Measurements from ENCODE around the gene PDXK. TPM values are rescaled to one million over a fixed set of nuclear protein-coding genes. Genes with fewer than 3 reads are reported as not detected.

The PDXK gene
- total and polyA plus RNA-seq, 2 of the 13 experiments (the other 11 are each of a cell fraction or from before 2014, with no cell fraction given), result 114 to 184 TPM

GRCh38 chr21:43810505-43811261 is 91.8 kb downstream of the PDXK start (continued):
- TF ChIP-seq TP53 (CRISPR knock-in tag; conservative IDR thresholded peaks at IDR 0.05), result no peak
- no peak for TF ChIP-seq RCOR2 (CRISPR knock-in tag; IDR thresholded peaks at IDR 0.05)
- TF ChIP-seq IRX3 (CRISPR knock-in tag; IDR thresholded peaks at IDR 0.05; ENCODE audit: borderline replicate concordance, low read depth), result no peak
- TF ChIP-seq SNAPC2 (CRISPR knock-in tag; IDR thresholded peaks at IDR 0.05), result no peak
- no peak for TF ChIP-seq ZNF615 (CRISPR knock-in tag; IDR thresholded peaks at IDR 0.05; ENCODE audit: borderline replicate concordance)
- TF ChIP-seq HNRNPK (IDR thresholded peaks at IDR 0.05; ENCODE audit: low read depth, low read length, poor library complexity, severe bottlenecking), result no peak
- TF ChIP-seq FUBP1 (CRISPR knock-in tag; IDR thresholded peaks at IDR 0.05; ENCODE audit: borderline replicate concordance), result no peak
- no peak for TF ChIP-seq BCL3 (CRISPR knock-in tag; IDR thresholded peaks at IDR 0.05)
- no peak for TF ChIP-seq NFKBIZ (CRISPR knock-in tag; IDR thresholded peaks at IDR 0.05)
- 0 out of 2 replicates have a peak, but pooled peaks have one; percentile 43 for TF ChIP-seq ZNF230 (CRISPR knock-in tag; IDR thresholded peaks at IDR 0.05)
- TF ChIP-seq KDM3A (CRISPR knock-in tag; IDR thresholded peaks at IDR 0.05; ENCODE audit: low read depth), result 0 out of 2 replicates have a peak, but pooled peaks have one; percentile 65
- no peak for TF ChIP-seq SATB2 (CRISPR knock-in tag; IDR thresholded peaks at IDR 0.05)
- no peak for TF ChIP-seq MYPOP (CRISPR knock-in tag; IDR thresholded peaks at IDR 0.05)
- TF ChIP-seq ZBTB4 (CRISPR knock-in tag; IDR thresholded peaks at IDR 0.05; ENCODE audit: borderline replicate concordance), result no peak
- peak; percentile 20; the same call in 1 of the 2 replicates for TF ChIP-seq MAZ (IDR thresholded peaks at IDR 0.05; ENCODE audit: borderline replicate concordance, low read depth, low read length)
- peak; percentile 67; the same call in 1 of the 2 replicates for TF ChIP-seq MAZ (CRISPR knock-in tag; IDR thresholded peaks at IDR 0.05; ENCODE audit: low read depth)
- TF ChIP-seq EP300 (IDR thresholded peaks at IDR 0.05; ENCODE audit: low read depth in 2 of 2, low read length in 2 of 2), result no peak
- TF ChIP-seq EP300 (CRISPR knock-in tag; IDR thresholded peaks at IDR 0.05; ENCODE audit: borderline replicate concordance), result no peak; the same call in 1 of the 2 replicates
- TF ChIP-seq ZNF761 (CRISPR knock-in tag; conservative IDR thresholded peaks at IDR 0.05), result no peak
- no peak for TF ChIP-seq NR1H2 (CRISPR knock-in tag; IDR thresholded peaks at IDR 0.05; ENCODE audit: borderline replicate concordance, low read depth)
- TF ChIP-seq ZNF569 (CRISPR knock-in tag; IDR thresholded peaks at IDR 0.05; ENCODE audit: borderline replicate concordance), result no peak
- TF ChIP-seq ZNF607 (CRISPR knock-in tag; IDR thresholded peaks at IDR 0.05; ENCODE audit: borderline replicate concordance), result no peak

Data from HepG2 (cell line).